PFSK-1 (cell line): Measurements from ENCODE around the gene ASXL2.

Source experiments
- FOXP2 ChIP-seq: optimal IDR thresholded peaks from 2 replicates; pipeline ENCODE3; 2011; ENCODE audit warnings: borderline replicate concordance, control low read depth, inconsistent platforms; ENCODE audit not compliant: insufficient read depth; ENCODE audit errors: extremely low read length, extremely low read depth
- POLR2AphosphoS5 ChIP-seq: IDR thresholded peaks from 2 replicates; pipeline ENCODE4 v1.6.1; 2012; ENCODE audit warnings: low read depth, mild to moderate bottlenecking, control low read depth, low read length, moderate library complexity
- REST ChIP-seq, 2 experiments: IDR thresholded peaks; 2 replicates each; pipeline versions ENCODE4 v1.6.1 to v1.8.0; 2011 to 2012; ENCODE audit warnings: low read depth in 2 of 2, low read length in 2 of 2, control low read depth in 1 of 2, inconsistent platforms in 1 of 2, mild to moderate bottlenecking in 1 of 2, moderate library complexity in 1 of 2; ENCODE audit not compliant: insufficient read depth in 1 of 2
- SIN3A ChIP-seq: IDR thresholded peaks from 2 replicates; pipeline ENCODE4 v1.6.1; 2012; ENCODE audit warnings: mild to moderate bottlenecking, low read length, moderate library complexity, borderline replicate concordance; ENCODE audit not compliant: insufficient read depth
- TAF1 ChIP-seq: IDR thresholded peaks from 2 replicates; pipeline ENCODE4 v1.6.1; 2012; ENCODE audit warnings: low read length, control low read depth, borderline replicate concordance; ENCODE audit not compliant: insufficient read depth

The ASXL2 gene

GRCh38 chr2:25856377-25856776 lies 21.9 kb downstream of the ASXL2 start:
- TF ChIP-seq TAF1 (no peak), POLR2AphosphoS5 (no peak), FOXP2 (no peak), SIN3A (no peak), REST (IDR thresholded peaks at IDR 0.05; ENCODE audit: insufficient read depth in 1 of 2, low read depth in 2 of 2, low read length in 2 of 2) (no peak)

- TF ChIP-seq REST (IDR thresholded peaks at IDR 0.05; ENCODE audit: insufficient read depth in 1 of 2, low read depth in 2 of 2, low read length in 2 of 2) (no peak), TAF1 (no peak), SIN3A (no peak), FOXP2 (no peak), POLR2AphosphoS5 (no peak)
These were observed 23.2 kb downstream of the ASXL2 start for GRCh38 chr2:25855065-25855464.

- TF ChIP-seq POLR2AphosphoS5 (no peak), REST (IDR thresholded peaks at IDR 0.05; ENCODE audit: insufficient read depth in 1 of 2, low read depth in 2 of 2, low read length in 2 of 2) (no peak), TAF1 (no peak), SIN3A (no peak), FOXP2 (no peak)
These were observed 23.7 kb downstream of the ASXL2 start for GRCh38 chr2:25854613-25855012.

GRCh38 chr2:25853038-25853638 lies 25.1 kb downstream of the ASXL2 start:
- TF ChIP-seq FOXP2 (no peak), TAF1 (no peak), SIN3A (no peak)

- TF ChIP-seq TAF1: no peak
- TF ChIP-seq FOXP2: no peak
- TF ChIP-seq REST (IDR thresholded peaks at IDR 0.05; ENCODE audit: insufficient read depth in 1 of 2, low read depth in 2 of 2, low read length in 2 of 2): no peak
- no peak for TF ChIP-seq SIN3A
- no peak for TF ChIP-seq POLR2AphosphoS5
These were observed 26.4 kb downstream of the ASXL2 start for GRCh38 chr2:25851740-25852503.
